Body of pancreas (tissue), 4 donors: ENCODE data around the gene SFTPA2. TPM values are rescaled to one million over a fixed set of nuclear protein-coding genes. Genes with fewer than 3 reads are reported as not detected.
A peak's percentile ranks its signal among the peaks of the same experiment; 100 is the strongest.
"Not testable (repeated sequence)": the region's sequence is repeated elsewhere in the genome, so short reads cannot be mapped to it uniquely, and the experiment has no call there.

Source experiments
- ATAC-seq: fragments of 150-250 bp; one replicate; pipeline ENCODE4 v1.9.1; 2016
- DNase-seq, 4 donors: peaks; one replicate each; pipeline ENCODE4 v3.0.0-alpha.2; 2019
- H3K27ac ChIP-seq, 4 donors: fragments of 200-600 bp; sonication (generic); 1 replicate in 3 of 4; 2 replicates in 1 of 4; pipeline versions ENCODE4 v1.5.1 to v1.6.1; 2016 to 2019; ENCODE audit warnings: mild to moderate bottlenecking in 1 of 4, mixed read lengths in 1 of 4, moderate library complexity in 1 of 4
- H3K27me3 ChIP-seq, 2 donors: fragments of 200-600 bp; sonication (generic); one replicate each; pipeline ENCODE4 v1.6.0; 2016; ENCODE audit warnings: mild to moderate bottlenecking in 1 of 2
- H3K36me3 ChIP-seq, 2 donors: fragments of 200-600 bp; sonication (generic); replicated peaks in 1 of 2; 2 replicates each; pipeline ENCODE4 v1.5.1; 2016; ENCODE audit warnings: low read depth in 2 of 2; ENCODE audit not compliant: insufficient read depth in 1 of 2
- H3K4me1 ChIP-seq: fragments of 200-600 bp; sonication (generic); one replicate; pipeline ENCODE4 v1.6.0; 2016
- H3K4me3 ChIP-seq, 2 donors: fragments of 200-600 bp; sonication (generic); 1 replicate in 1 of 2; 2 replicates in 1 of 2; pipeline ENCODE4 v1.5.1; 2016 to 2019
- H3K9me3 ChIP-seq, 3 donors: fragments of 200-600 bp; sonication (generic); 1 replicate in 2 of 3; 2 replicates in 1 of 3; pipeline ENCODE4 v1.5.1; 2016
- WGBS, 2 donors: methylation state at CpG; one replicate each; pipeline ENCODE4 v1.1.5; 2017; 5-methylcytosine and 5-hydroxymethylcytosine counted together
- intact Hi-C: fragments of 100-400 bp; cut with DNase I; formaldehyde crosslinking; loops from one replicate; pipeline ENCODE4 v1.15.1; 2023
- total RNA-seq, 2 donors: library from RNA; depleted of rRNA; stranded (reverse); fragments of >200 nt; gene quantifications; one replicate each; pipeline ENCODE4 v1.1.0, GENCODE V29; 2016

The SFTPA2 gene
- total RNA-seq, 2 donors from 2014 or later, result 1.6 TPM; not detected in 1

- peak in 1 of 4 donors; percentile 20 for DNase-seq
- H3K4me3 ChIP-seq, ATAC-seq, H3K36me3 ChIP-seq, H3K27ac ChIP-seq, H3K9me3 ChIP-seq, H3K27me3 ChIP-seq, H3K4me1 ChIP-seq: not testable (repeated sequence)
- intact Hi-C loops, result loop anchor here (10.0 kb wide), 1 partner anchor 391 kb away; no protein-coding TSS in a partner anchor
- WGBS, 2 donors, result 84 to 90% methylated on average over 7 to 9 of the region's 11 CpGs
Measured at GRCh38 chr10:79533142-79533902, 26.9 kb downstream of the SFTPA2 start.

- H3K4me3 ChIP-seq, H3K9me3 ChIP-seq, H3K27ac ChIP-seq, H3K36me3 ChIP-seq, DNase-seq, H3K27me3 ChIP-seq, intact Hi-C loops, ATAC-seq, H3K4me1 ChIP-seq: not testable (repeated sequence)
- 77 to 85% methylated on average over 3 to 4 of the region's 4 CpGs for WGBS, 2 donors
Measured at GRCh38 chr10:79528261-79528660, 31.9 kb downstream of the SFTPA2 start.

- H3K36me3 ChIP-seq, H3K9me3 ChIP-seq, H3K27ac ChIP-seq, H3K27me3 ChIP-seq, DNase-seq, H3K4me3 ChIP-seq, ATAC-seq, H3K4me1 ChIP-seq, intact Hi-C loops: not testable (repeated sequence)
- 58 to 70% methylated on average over 4 to 5 of the region's 8 CpGs for WGBS, 2 donors
Measured at GRCh38 chr10:79525049-79525710, 35.0 kb downstream of the SFTPA2 start.

- WGBS, 2 donors, result 81% methylated on average over 8 to 10 of the region's 13 CpGs
- ATAC-seq, H3K4me1 ChIP-seq, H3K27me3 ChIP-seq, H3K36me3 ChIP-seq, DNase-seq, H3K9me3 ChIP-seq, intact Hi-C loops, H3K4me3 ChIP-seq, H3K27ac ChIP-seq: not testable (repeated sequence)
Measured at GRCh38 chr10:79523157-79523853, 36.9 kb downstream of the SFTPA2 start.

- H3K36me3 ChIP-seq, intact Hi-C loops, ATAC-seq, H3K9me3 ChIP-seq, H3K27ac ChIP-seq, H3K4me1 ChIP-seq, DNase-seq, H3K27me3 ChIP-seq, H3K4me3 ChIP-seq: not testable (repeated sequence)
- WGBS, 2 donors, result 83 to 88% methylated on average over 2 to 3 of the region's 4 CpGs
Measured at GRCh38 chr10:79522464-79522863, 37.7 kb downstream of the SFTPA2 start.

- WGBS, 2 donors, result 60 to 73% methylated on average over 5 of the region's 6 CpGs
- H3K36me3 ChIP-seq, H3K4me1 ChIP-seq, DNase-seq, H3K9me3 ChIP-seq, H3K27ac ChIP-seq, H3K4me3 ChIP-seq, H3K27me3 ChIP-seq, ATAC-seq, intact Hi-C loops: not testable (repeated sequence)
Measured at GRCh38 chr10:79521751-79522150, 38.5 kb downstream of the SFTPA2 start.

- 50 to 64% methylated on average over 2 to 3 of the region's 4 CpGs for WGBS, 2 donors
- H3K4me1 ChIP-seq, H3K9me3 ChIP-seq, H3K4me3 ChIP-seq, intact Hi-C loops, H3K27ac ChIP-seq, H3K27me3 ChIP-seq, ATAC-seq, H3K36me3 ChIP-seq, DNase-seq: not testable (repeated sequence)
Measured at GRCh38 chr10:79517567-79517966, 42.6 kb downstream of the SFTPA2 start.

- DNase-seq, H3K9me3 ChIP-seq, H3K4me3 ChIP-seq, H3K27ac ChIP-seq, H3K27me3 ChIP-seq, H3K36me3 ChIP-seq, intact Hi-C loops, H3K4me1 ChIP-seq, ATAC-seq: not testable (repeated sequence)
- 56 to 59% methylated on average over 7 of the region's 7 CpGs for WGBS, 2 donors
Measured at GRCh38 chr10:79516532-79517205, 43.5 kb downstream of the SFTPA2 start.

- H3K4me1 ChIP-seq, H3K27ac ChIP-seq, H3K27me3 ChIP-seq, H3K9me3 ChIP-seq, DNase-seq, ATAC-seq, H3K4me3 ChIP-seq, H3K36me3 ChIP-seq, intact Hi-C loops: not testable (repeated sequence)
- 87 to 91% methylated on average over 16 of the region's 17 CpGs for WGBS, 2 donors
Measured at GRCh38 chr10:79511891-79512583, 48.2 kb downstream of the SFTPA2 start, which contains the start of gene EIF5AL1. Gene EIF5AL1, plus strand, starts transcription at chr10:79512533. Its CDS starts 117 bp downstream, at chr10:79512650.

GRCh38 chr10:79509934-79510508 lies 50.2 kb downstream of the SFTPA2 start:
- H3K27me3 ChIP-seq, ATAC-seq, intact Hi-C loops, H3K27ac ChIP-seq, H3K4me3 ChIP-seq, H3K36me3 ChIP-seq, H3K4me1 ChIP-seq, H3K9me3 ChIP-seq, DNase-seq: not testable (repeated sequence)
- 80% methylated on average over 2 of the region's 5 CpGs; no CpG with 5 or more reads in 1 of the 2 donors for WGBS, 2 donors
